Suprapubic skin (tissue), 4 donors: Measurements from ENCODE around the gene PLXNB2. TPM values are rescaled to one million over a fixed set of nuclear protein-coding genes. Genes with fewer than 3 reads are reported as not detected.

Source experiments
- DNase-seq, 2 donors: peaks; one replicate each; pipeline ENCODE4 v3.0.0-alpha.2; 2019; ENCODE audit warnings: low spot score in 2 of 2
- H3K27ac ChIP-seq: fragments of 200-600 bp; sonication (generic); one replicate; pipeline ENCODE4 v1.5.1; 2019
- H3K27me3 ChIP-seq: fragments of 200-600 bp; sonication (generic); one replicate; pipeline ENCODE4 v1.5.1; 2019
- H3K36me3 ChIP-seq: fragments of 200-600 bp; sonication (generic); one replicate; pipeline ENCODE4 v1.5.1; 2019
- H3K4me1 ChIP-seq: fragments of 200-600 bp; sonication (generic); one replicate; pipeline ENCODE4 v1.5.1; 2019
- H3K4me3 ChIP-seq: fragments of 200-600 bp; sonication (generic); one replicate; pipeline ENCODE4 v1.5.1; 2019; ENCODE audit warnings: mild to moderate bottlenecking
- H3K9me3 ChIP-seq: fragments of 200-600 bp; sonication (generic); one replicate; pipeline ENCODE4 v1.5.1; 2019
- CTCF ChIP-seq, 2 donors: fragments of 200-600 bp in 1 of 2; fragments of 450-650 bp in 1 of 2; sonication (generic) in 1 of 2; IDR thresholded peaks; one replicate each; pipeline ENCODE4 v1.5.1; 2016 to 2019; ENCODE audit warnings: antibody characterized with exemption in 2 of 2, mild to moderate bottlenecking in 1 of 2, moderate library complexity in 1 of 2
- EP300 ChIP-seq: sonication (generic); formaldehyde crosslinking; IDR thresholded peaks from one replicate; pipeline ENCODE4 v1.6.1; 2017; ENCODE audit warnings: antibody characterized with exemption
- POLR2A ChIP-seq, 2 donors: fragments of 450-650 bp; IDR thresholded peaks; one replicate each; pipeline ENCODE4 v1.6.1; 2017; ENCODE audit warnings: antibody characterized with exemption in 2 of 2, mild to moderate bottlenecking in 2 of 2, moderate library complexity in 2 of 2
- POLR2AphosphoS5 ChIP-seq, 3 donors: sonication (generic); formaldehyde crosslinking; IDR thresholded peaks; one replicate each; pipeline ENCODE4 v1.6.1; 2017; ENCODE audit warnings: antibody characterized with exemption in 3 of 3
- WGBS: methylation state at CpG from one replicate; pipeline ENCODE4 v1.1.5; 2018; 5-methylcytosine and 5-hydroxymethylcytosine counted together
- total RNA-seq, 4 donors: library from RNA; depleted of rRNA; stranded (reverse); fragments of >200 nt; gene quantifications; one replicate each; pipeline ENCODE4 v1.1.0, GENCODE V29; 2016

PLXNB2 gene
- total RNA-seq, 4 donors from 2014 or later, result 117 to 231 (median 192) TPM

- peaks cover 46% of the 10 kb centered on the region for H3K4me1 ChIP-seq
- peak in 1 of 2 donors; percentile 91 for DNase-seq
Measured at GRCh38 chr22:50252082-50253045, 55.1 kb downstream of the PLXNB2 start.

GRCh38 chr22:50251477-50252081 lies 55.9 kb downstream of the PLXNB2 start:
- Histone ChIP-seq H3K27ac (peak overlapping the region; percentile 18), H3K27me3 (no peaks in the 10 kb centered on the region), H3K4me1 (peaks cover 47% of the 10 kb centered on the region), H3K4me3 (peak overlapping the region; percentile 62), H3K9me3 (no peaks in the 10 kb centered on the region), H3K36me3 (peaks cover 4% of the 10 kb centered on the region)
- WGBS, result 10% methylated on average over 6 of the region's 36 CpGs
- no peak for DNase-seq
- TF ChIP-seq EP300, result no peak
- no peak for TF ChIP-seq CTCF (IDR thresholded peaks at IDR 0.05)
- TF ChIP-seq POLR2AphosphoS5 (IDR thresholded peaks at IDR 0.05), result no peak
- TF ChIP-seq POLR2A (IDR thresholded peaks at IDR 0.05), result no peak

More at GRCh38 chr22:50252082-50253045, 55.1 kb downstream of the PLXNB2 start:
- Histone ChIP-seq H3K9me3 (no peaks in the 10 kb centered on the region), H3K36me3 (peaks cover 2% of the 10 kb centered on the region), H3K4me3 (peak overlapping the region; percentile 62), H3K27ac (no peak overlapping the region), H3K27me3 (peaks cover 8% of the 10 kb centered on the region)
- TF ChIP-seq EP300, result no peak
- peak in 1 of 2 donors; percentile 62 for TF ChIP-seq CTCF (IDR thresholded peaks at IDR 0.05)
- no peak for TF ChIP-seq POLR2AphosphoS5 (IDR thresholded peaks at IDR 0.05)
- no peak for TF ChIP-seq POLR2A (IDR thresholded peaks at IDR 0.05)
- 56% methylated on average over 8 of the region's 25 CpGs for WGBS

- peak within 1 kb of the TSS; percentile 18 for H3K27ac ChIP-seq
- no peak for DNase-seq
- TF ChIP-seq POLR2AphosphoS5 (IDR thresholded peaks at IDR 0.05), result peak in 1 of 3 donors; percentile 64
- no peak for TF ChIP-seq CTCF (IDR thresholded peaks at IDR 0.05)
- no peak for TF ChIP-seq POLR2A (IDR thresholded peaks at IDR 0.05)
- H3K4me3 ChIP-seq, result peak within 1 kb of the TSS; percentile 62
- H3K4me1 ChIP-seq, result peaks cover 55% of the 10 kb centered on the region
- no peaks in the 10 kb centered on the region for H3K27me3 ChIP-seq
- H3K36me3 ChIP-seq, result peaks cover 11% of the 10 kb centered on the region
- H3K9me3 ChIP-seq, result no peaks in the 10 kb centered on the region
- under 1% methylated on average over 21 of the region's 81 CpGs for WGBS
Measured at GRCh38 chr22:50250555-50251476, 56.6 kb downstream of the PLXNB2 start, which contains the start of gene HDAC10. HDAC10 (minus strand) TSS chr22:50251265; CDS start chr22:50251032, 233 bp downstream.

- Histone ChIP-seq H3K4me1 (peaks cover 61% of the 10 kb centered on the region), H3K9me3 (no peaks in the 10 kb centered on the region), H3K27ac (no peak overlapping the region), H3K27me3 (no peaks in the 10 kb centered on the region), H3K4me3 (peak overlapping the region; percentile 62), H3K36me3 (peaks cover 11% of the 10 kb centered on the region)
- DNase-seq, result no peak
- TF ChIP-seq POLR2A (IDR thresholded peaks at IDR 0.05) (no peak), CTCF (IDR thresholded peaks at IDR 0.05) (no peak), POLR2AphosphoS5 (IDR thresholded peaks at IDR 0.05) (no peak), EP300 (no peak)
- no CpG with 5 or more reads among the region's 11 CpGs for WGBS
Measured at GRCh38 chr22:50250249-50250554, 57.2 kb downstream of the PLXNB2 start.
